Tibial artery (tissue), 4 donors: Measurements from ENCODE around the gene TACO1.

Experiments
- DNase-seq, 2 donors: peaks; one replicate each; pipeline ENCODE4 v3.0.0-alpha.2; 2019
- H3K27ac ChIP-seq, 2 donors: fragments of 200-600 bp; sonication (generic) in 1 of 2; 1 replicate in 1 of 2; 2 replicates in 1 of 2; pipeline ENCODE4 v1.5.1; 2018 to 2019; ENCODE audit warnings: mild to moderate bottlenecking in 1 of 2
- H3K27me3 ChIP-seq, 2 donors: fragments of 200-600 bp; sonication (generic) in 1 of 2; one replicate each; pipeline versions ENCODE4 v1.5.1 to v1.6.0; 2016 to 2019
- H3K36me3 ChIP-seq, 3 donors: fragments of 200-600 bp; sonication (generic) in 2 of 3; one replicate each; pipeline ENCODE4 v1.5.1; 2016 to 2019; ENCODE audit warnings: mild to moderate bottlenecking in 2 of 3
- H3K4me1 ChIP-seq, 4 donors: fragments of 200-600 bp; sonication (generic) in 2 of 4; 1 replicate in 3 of 4; 2 replicates in 1 of 4; pipeline ENCODE4 v1.5.1; 2016 to 2019
- H3K4me3 ChIP-seq, 2 donors: fragments of 200-600 bp; sonication (generic) in 1 of 2; 1 replicate in 1 of 2; 2 replicates in 1 of 2; pipeline ENCODE4 v1.5.1; 2018 to 2019; ENCODE audit warnings: mild to moderate bottlenecking in 2 of 2
- H3K9me3 ChIP-seq, 3 donors: fragments of 200-600 bp; sonication (generic) in 1 of 3; one replicate each; pipeline ENCODE4 v1.5.1; 2016 to 2019
- intact Hi-C: fragments of 100-400 bp; cut with DNase I; formaldehyde crosslinking; loops from one replicate; pipeline ENCODE4 v1.15.0; 2023; ENCODE audit warnings: low total_unique reads
- TF ChIP-seq, protein P1 (sequence below), 2 experiments: fragments of 200-600 bp in 1 of 2; fragments of 450-650 bp in 1 of 2; IDR thresholded peaks; one replicate each; pipeline ENCODE4 v1.5.1; 2017 to 2019; ENCODE audit warnings: antibody characterized with exemption in 2 of 2, mild to moderate bottlenecking in 1 of 2, moderate library complexity in 1 of 2

Gene TACO1

GRCh38 chr17:63646488-63646806 is 45.8 kb downstream of the TACO1 start:
- H3K36me3 ChIP-seq, result peaks cover 25 to 57% (median 29%) of the 10 kb centered on the region in 3 donors
- TF ChIP-seq, protein P1, sequence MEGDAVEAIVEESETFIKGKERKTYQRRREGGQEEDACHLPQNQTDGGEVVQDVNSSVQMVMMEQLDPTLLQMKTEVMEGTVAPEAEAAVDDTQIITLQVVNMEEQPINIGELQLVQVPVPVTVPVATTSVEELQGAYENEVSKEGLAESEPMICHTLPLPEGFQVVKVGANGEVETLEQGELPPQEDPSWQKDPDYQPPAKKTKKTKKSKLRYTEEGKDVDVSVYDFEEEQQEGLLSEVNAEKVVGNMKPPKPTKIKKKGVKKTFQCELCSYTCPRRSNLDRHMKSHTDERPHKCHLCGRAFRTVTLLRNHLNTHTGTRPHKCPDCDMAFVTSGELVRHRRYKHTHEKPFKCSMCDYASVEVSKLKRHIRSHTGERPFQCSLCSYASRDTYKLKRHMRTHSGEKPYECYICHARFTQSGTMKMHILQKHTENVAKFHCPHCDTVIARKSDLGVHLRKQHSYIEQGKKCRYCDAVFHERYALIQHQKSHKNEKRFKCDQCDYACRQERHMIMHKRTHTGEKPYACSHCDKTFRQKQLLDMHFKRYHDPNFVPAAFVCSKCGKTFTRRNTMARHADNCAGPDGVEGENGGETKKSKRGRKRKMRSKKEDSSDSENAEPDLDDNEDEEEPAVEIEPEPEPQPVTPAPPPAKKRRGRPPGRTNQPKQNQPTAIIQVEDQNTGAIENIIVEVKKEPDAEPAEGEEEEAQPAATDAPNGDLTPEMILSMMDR (IDR thresholded peaks at IDR 0.05), result no peak
- peaks cover 0 to 21% (median 0%) of the 10 kb centered on the region in 4 donors for H3K4me1 ChIP-seq
- H3K4me3 ChIP-seq, result no peak overlapping the region
- intact Hi-C loops, result no loop called here
- DNase-seq, result no peak
- no peaks in the 10 kb centered on the region for H3K27me3 ChIP-seq
- H3K9me3 ChIP-seq, result no peaks in the 10 kb centered on the region
- no peak overlapping the region for H3K27ac ChIP-seq

- Histone ChIP-seq H3K27me3 (no peaks in the 10 kb centered on the region), H3K27ac (no peak overlapping the region), H3K36me3 (peaks cover 29 to 61% (median 31%) of the 10 kb centered on the region in 3 donors), H3K4me1 (peaks cover 0 to 21% (median 0%) of the 10 kb centered on the region in 4 donors), H3K9me3 (no peaks in the 10 kb centered on the region), H3K4me3 (no peak overlapping the region)
- no peak for DNase-seq
- intact Hi-C loops, result no loop called here
- TF ChIP-seq, protein P1 (IDR thresholded peaks at IDR 0.05), result no peak
Measured at GRCh38 chr17:63647065-63647725, 46.5 kb downstream of the TACO1 start.

DNA sequence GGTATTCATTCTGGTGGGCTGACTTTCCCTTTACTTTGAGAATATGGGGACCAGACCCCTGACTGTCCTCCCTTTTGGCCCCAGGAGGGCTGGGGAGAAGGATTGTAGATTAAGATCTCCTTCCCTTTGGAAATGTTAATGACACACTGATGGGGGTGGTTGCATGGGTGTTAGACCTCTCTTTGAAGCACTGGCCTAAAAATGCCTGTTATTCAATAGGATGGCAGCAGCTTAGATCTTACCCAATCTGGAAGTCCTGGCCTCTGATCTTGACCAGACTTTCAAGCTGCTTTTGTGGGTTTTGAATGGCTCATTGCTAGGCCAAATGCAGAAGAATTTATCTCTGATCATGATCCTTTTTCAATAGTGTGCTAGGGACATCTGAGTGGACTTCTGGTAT is 47.2 kb downstream of the TACO1 start:
- intact Hi-C loops, result no loop called here
- DNase-seq, result no peak
- TF ChIP-seq, protein P1 (IDR thresholded peaks at IDR 0.05), result no peak
- Histone ChIP-seq H3K4me1 (peaks cover 0 to 21% (median 0%) of the 10 kb centered on the region in 4 donors), H3K27me3 (no peaks in the 10 kb centered on the region), H3K9me3 (no peaks in the 10 kb centered on the region), H3K36me3 (peaks cover 35 to 69% (median 36%) of the 10 kb centered on the region in 3 donors), H3K4me3 (no peak overlapping the region), H3K27ac (no peak overlapping the region)

- no peak overlapping the region for H3K27ac ChIP-seq
- intact Hi-C loops, result no loop called here
Measured at GRCh38 chr17:63649813-63650212, 49.1 kb downstream of the TACO1 start.

GRCh38 chr17:63652106-63652505 is 51.4 kb downstream of the TACO1 start:
- H3K4me1 ChIP-seq, result peaks cover 0 to 8% (median 0%) of the 10 kb centered on the region in 4 donors
- H3K9me3 ChIP-seq, result no peaks in the 10 kb centered on the region
- H3K27me3 ChIP-seq, result no peaks in the 10 kb centered on the region
- no peak overlapping the region for H3K4me3 ChIP-seq
- H3K27ac ChIP-seq, result no peak overlapping the region
- intact Hi-C loops, result no loop called here
- TF ChIP-seq, protein P1 (IDR thresholded peaks at IDR 0.05), result no peak
- DNase-seq, result no peak
- H3K36me3 ChIP-seq, result peaks cover 43 to 77% (median 48%) of the 10 kb centered on the region in 3 donors

More at GRCh38 chr17:63649813-63650212, 49.1 kb downstream of the TACO1 start:
- H3K27me3 ChIP-seq, result no peaks in the 10 kb centered on the region
- H3K4me1 ChIP-seq, result peaks cover 0 to 21% (median 0%) of the 10 kb centered on the region in 4 donors
- TF ChIP-seq, protein P1 (IDR thresholded peaks at IDR 0.05), result no peak
- DNase-seq, result peak in 1 of 2 donors; percentile 24
- H3K9me3 ChIP-seq, result no peaks in the 10 kb centered on the region
- H3K36me3 ChIP-seq, result peaks cover 40 to 84% (median 55%) of the 10 kb centered on the region in 3 donors
- no peak overlapping the region for H3K4me3 ChIP-seq
